Testis (tissue), 3 donors: ENCODE data around the gene BIRC7. TPM values are rescaled to one million over a fixed set of nuclear protein-coding genes. Genes with fewer than 3 reads are reported as not detected.

Source experiments
- DNase-seq: peaks from one replicate; pipeline ENCODE4 v3.0.0-alpha.2; 2019
- H3K27ac ChIP-seq, 2 donors: fragments of 200-600 bp; sonication (generic); one replicate each; pipeline ENCODE4 v1.5.1; 2019
- H3K27me3 ChIP-seq: fragments of 200-600 bp; sonication (generic); one replicate; pipeline ENCODE4 v1.5.1; 2019
- H3K36me3 ChIP-seq: fragments of 200-600 bp; sonication (generic); one replicate; pipeline ENCODE4 v1.5.1; 2017; ENCODE audit warnings: low read depth; ENCODE audit errors: missing control alignments
- H3K4me1 ChIP-seq: fragments of 200-600 bp; sonication (generic); one replicate; pipeline ENCODE4 v1.5.1; 2019
- H3K4me3 ChIP-seq, 2 donors: fragments of 200-600 bp; sonication (generic); one replicate each; pipeline ENCODE4 v1.5.1; 2017 to 2019
- H3K9me3 ChIP-seq: fragments of 200-600 bp; sonication (generic); one replicate; pipeline ENCODE4 v1.5.1; 2017
- CTCF ChIP-seq, 3 experiments: fragments of 450-650 bp in 2 of 3; fragments of 200-600 bp in 1 of 3; sonication (generic) in 1 of 3; IDR thresholded peaks; one replicate each; pipeline ENCODE4 v1.5.1; 2016 to 2019; ENCODE audit warnings: antibody characterized with exemption in 3 of 3, mild to moderate bottlenecking in 2 of 3, moderate library complexity in 1 of 3
- POLR2A ChIP-seq: fragments of 450-650 bp; IDR thresholded peaks from one replicate; pipeline ENCODE4 v1.6.1; 2017; ENCODE audit warnings: antibody characterized with exemption, mild to moderate bottlenecking, moderate library complexity
- WGBS, 2 donors: methylation state at CpG; one replicate each; pipeline ENCODE4 v1.1.5; 2018; 5-methylcytosine and 5-hydroxymethylcytosine counted together
- intact Hi-C: fragments of 100-400 bp; cut with DNase I; formaldehyde crosslinking; loops from one replicate; pipeline ENCODE4 v1.15.1; 2023; ENCODE audit warnings: low total_unique reads
- polyA plus RNA-seq: library from polyadenylated mRNA; stranded (reverse); fragments of 350-450 nt; fragmentation: Illumina TruSeq; extraction: RNeasy Lipid Tissue Mini Kit (QIAGEN cat#74804); gene quantifications from one replicate; pipeline ENCODE4 v1.2.3, GENCODE V29; 2014; ENCODE audit warnings: low read depth, low replicate concordance; ENCODE audit not compliant: insufficient read depth
- total RNA-seq, 2 donors: library from RNA; depleted of rRNA; stranded (reverse); fragments of >200 nt; gene quantifications; one replicate each; pipeline ENCODE4 v1.2.3, GENCODE V29; 2016

Gene BIRC7
- total and polyA plus RNA-seq, 3 donors from 2014 or later, result 0.24 to 0.33 (median 0.25) TPM

GRCh38 chr20:63281742-63282665, 46.3 kb downstream of the BIRC7 start:
- 91 to 93% methylated on average over 13 to 38 of the region's 38 CpGs for WGBS, 2 donors
- Histone ChIP-seq H3K36me3 (no peaks in the 10 kb centered on the region), H3K27me3 (no peaks in the 10 kb centered on the region), H3K4me1 (no peaks in the 10 kb centered on the region), H3K4me3 (no peak overlapping the region), H3K9me3 (no peaks in the 10 kb centered on the region), H3K27ac (no peak overlapping the region)
- DNase-seq, result no peak
- intact Hi-C loops, result no loop called here
- no peak for TF ChIP-seq CTCF (IDR thresholded peaks at IDR 0.05)
- no peak for TF ChIP-seq POLR2A

GRCh38 chr20:63282946-63283345, 47.2 kb downstream of the BIRC7 start:
- H3K9me3 ChIP-seq, result no peaks in the 10 kb centered on the region
- 92 to 100% methylated on average over 5 to 17 of the region's 17 CpGs for WGBS, 2 donors
- DNase-seq, result no peak
- no peaks in the 10 kb centered on the region for H3K27me3 ChIP-seq
- no peaks in the 10 kb centered on the region for H3K36me3 ChIP-seq
- no peak overlapping the region for H3K27ac ChIP-seq
- no peak overlapping the region for H3K4me3 ChIP-seq
- TF ChIP-seq CTCF (IDR thresholded peaks at IDR 0.05) (no peak), POLR2A (no peak)
- intact Hi-C loops, result no loop called here
- H3K4me1 ChIP-seq, result no peaks in the 10 kb centered on the region

GRCh38 chr20:63283397-63284082, 47.8 kb downstream of the BIRC7 start:
- TF ChIP-seq CTCF (IDR thresholded peaks at IDR 0.05) (no peak), POLR2A (no peak)
- 90 to 92% methylated on average over 9 to 33 of the region's 33 CpGs for WGBS, 2 donors
- H3K27ac ChIP-seq, result no peak overlapping the region
- no peaks in the 10 kb centered on the region for H3K27me3 ChIP-seq
- no peak overlapping the region for H3K4me3 ChIP-seq
- intact Hi-C loops, result no loop called here
- H3K36me3 ChIP-seq, result no peaks in the 10 kb centered on the region
- no peaks in the 10 kb centered on the region for H3K9me3 ChIP-seq
- DNase-seq, result no peak
- no peaks in the 10 kb centered on the region for H3K4me1 ChIP-seq

- Histone ChIP-seq H3K4me1 (no peaks in the 10 kb centered on the region), H3K36me3 (no peaks in the 10 kb centered on the region), H3K4me3 (no peak overlapping the region), H3K9me3 (no peaks in the 10 kb centered on the region), H3K27me3 (no peaks in the 10 kb centered on the region), H3K27ac (no peak overlapping the region)
- intact Hi-C loops, result no loop called here
- WGBS, 2 donors, result 83 to 86% methylated on average over 12 to 14 of the region's 14 CpGs
- TF ChIP-seq POLR2A (no peak), CTCF (IDR thresholded peaks at IDR 0.05) (no peak)
- no peak for DNase-seq
Observed at GRCh38 chr20:63284083-63284440, 48.4 kb downstream of the BIRC7 start.
